ENCODE data around the gene SMG6. TPM values are rescaled to one million over a fixed set of nuclear protein-coding genes. Genes with fewer than 3 reads are reported as not detected.
"Not testable (repeated sequence)": the region's sequence is repeated elsewhere in the genome, so short reads cannot be mapped to it uniquely, and the experiment has no call there.

Gene SMG6
- total and polyA plus RNA-seq, 2 experiments from 2014 or later: 16.8 to 63.1 TPM

GRCh38 chr17:2017274-2017941, 286.2 kb downstream of the SMG6 start:
- Histone ChIP-seq H3K9me3 (ENCODE audit: low read depth) (no peaks in the 10 kb centered on the region), H2AFZ (no peak overlapping the region), H3K27ac (no peak overlapping the region), H3F3A (ENCODE audit: insufficient read depth) (0 out of 2 replicates have a peak, but pooled peaks cover 6% of the 10 kb centered on the region), H3K9me2 (ENCODE audit: insufficient read depth) (no peaks in the 10 kb centered on the region), H3K9ac (no peak overlapping the region), H3K27me3 (replicated peaks; ENCODE audit: insufficient read depth) (peaks cover 23% of the 10 kb centered on the region), H3K4me3 (no peak overlapping the region), H3K79me2 (ENCODE audit: insufficient read depth) (no peaks in the 10 kb centered on the region), H4K20me1 (ENCODE audit: insufficient read depth) (no peaks in the 10 kb centered on the region), H3K4me1 (ENCODE audit: insufficient read depth) (no peaks in the 10 kb centered on the region), H3K4me2 (ENCODE audit: unreplicated experiment) (no peak overlapping the region), H3K36me3 (ENCODE audit: low read depth) (no peaks in the 10 kb centered on the region)
- TF ChIP-seq EZH2phosphoT487 (IDR thresholded peaks at IDR 0.05; ENCODE audit: insufficient read depth, low read depth) (no peak), EZH2 (IDR thresholded peaks at IDR 0.05; ENCODE audit: insufficient read depth, poor library complexity, severe bottlenecking) (no peak)
- DNase-seq: no peak
- in situ Hi-C loops (cut with MboI): no loop called here
- WGBS, 2 experiments (ENCODE audit: low coverage in 1 of 2, low lambda C conversion rate in 2 of 2, missing lambda C conversion rate in 2 of 2): 80 to 83% methylated on average over 18 to 19 of the region's 19 CpGs

- no peak for DNase-seq
- 80 to 84% methylated on average over 20 of the region's 20 CpGs for WGBS, 2 experiments (ENCODE audit: low coverage in 1 of 2, low lambda C conversion rate in 2 of 2, missing lambda C conversion rate in 2 of 2)
- H3K9me2 ChIP-seq (ENCODE audit: insufficient read depth): no peaks in the 10 kb centered on the region
- no peaks in the 10 kb centered on the region for H3K36me3 ChIP-seq (ENCODE audit: low read depth)
- H3K4me2 ChIP-seq (ENCODE audit: unreplicated experiment): no peak overlapping the region
- in situ Hi-C loops (cut with MboI): no loop called here
- no peaks in the 10 kb centered on the region for H3K9me3 ChIP-seq (ENCODE audit: low read depth)
- H3K79me2 ChIP-seq (ENCODE audit: insufficient read depth): no peaks in the 10 kb centered on the region
- no peak for TF ChIP-seq EZH2phosphoT487 (IDR thresholded peaks at IDR 0.05; ENCODE audit: insufficient read depth, low read depth)
- TF ChIP-seq EZH2 (IDR thresholded peaks at IDR 0.05; ENCODE audit: insufficient read depth, poor library complexity, severe bottlenecking): no peak
- no peak overlapping the region for H3K27ac ChIP-seq
- H3F3A ChIP-seq (ENCODE audit: insufficient read depth): 0 out of 2 replicates have a peak, but pooled peaks cover 8% of the 10 kb centered on the region
- H3K4me1 ChIP-seq (ENCODE audit: insufficient read depth): peaks cover 5% of the 10 kb centered on the region; the same call in 1 of the 2 replicates
- H2AFZ ChIP-seq: no peak overlapping the region
- H3K9ac ChIP-seq: no peak overlapping the region
- H3K4me3 ChIP-seq: no peak overlapping the region
- H4K20me1 ChIP-seq (ENCODE audit: insufficient read depth): no peaks in the 10 kb centered on the region
- peaks cover 23% of the 10 kb centered on the region for H3K27me3 ChIP-seq (replicated peaks; ENCODE audit: insufficient read depth)
These were observed 287.1 kb downstream of the SMG6 start for GRCh38 chr17:2016494-2016893.

GRCh38 chr17:2015314-2015713, 288.3 kb downstream of the SMG6 start:
- TF ChIP-seq EZH2phosphoT487 (IDR thresholded peaks at IDR 0.05; ENCODE audit: insufficient read depth, low read depth): no peak
- TF ChIP-seq EZH2 (IDR thresholded peaks at IDR 0.05; ENCODE audit: insufficient read depth, poor library complexity, severe bottlenecking): no peak
- no peak overlapping the region for H3K27ac ChIP-seq
- H3K4me1 ChIP-seq (ENCODE audit: insufficient read depth): peaks cover 7% of the 10 kb centered on the region; the same call in 1 of the 2 replicates
- H3K9ac ChIP-seq: no peak overlapping the region
- in situ Hi-C loops (cut with MboI): no loop called here
- no peaks in the 10 kb centered on the region for H3K9me3 ChIP-seq (ENCODE audit: low read depth)
- no peak overlapping the region for H2AFZ ChIP-seq
- no peak overlapping the region for H3K4me2 ChIP-seq (ENCODE audit: unreplicated experiment)
- H3K27me3 ChIP-seq (replicated peaks; ENCODE audit: insufficient read depth): peaks cover 21% of the 10 kb centered on the region
- H3K79me2 ChIP-seq (ENCODE audit: insufficient read depth): no peaks in the 10 kb centered on the region
- H3K4me3 ChIP-seq: no peak overlapping the region
- no peaks in the 10 kb centered on the region for H3K9me2 ChIP-seq (ENCODE audit: insufficient read depth)
- H3K36me3 ChIP-seq (ENCODE audit: low read depth): no peaks in the 10 kb centered on the region
- 0 out of 2 replicates have a peak, but pooled peaks cover 8% of the 10 kb centered on the region for H3F3A ChIP-seq (ENCODE audit: insufficient read depth)
- no peaks in the 10 kb centered on the region for H4K20me1 ChIP-seq (ENCODE audit: insufficient read depth)
- DNase-seq: no peak
- 71 to 79% methylated on average over 13 to 14 of the region's 14 CpGs for WGBS, 2 experiments (ENCODE audit: low coverage in 1 of 2, low lambda C conversion rate in 2 of 2, missing lambda C conversion rate in 2 of 2)

- Histone ChIP-seq H3K27me3 (replicated peaks; ENCODE audit: insufficient read depth) (peaks cover 9% of the 10 kb centered on the region), H3K4me1 (ENCODE audit: insufficient read depth) (peaks cover 7% of the 10 kb centered on the region; the same call in 1 of the 2 replicates), H3K36me3 (ENCODE audit: low read depth) (no peaks in the 10 kb centered on the region), H3K27ac (no peak overlapping the region), H3K9ac (no peak overlapping the region), H2AFZ (no peak overlapping the region), H3K9me2 (ENCODE audit: insufficient read depth) (no peaks in the 10 kb centered on the region), H3K9me3 (ENCODE audit: low read depth) (no peaks in the 10 kb centered on the region), H3K79me2 (ENCODE audit: insufficient read depth) (no peaks in the 10 kb centered on the region), H3K4me3 (no peak overlapping the region), H3F3A (ENCODE audit: insufficient read depth) (0 out of 2 replicates have a peak, but pooled peaks cover 8% of the 10 kb centered on the region), H3K4me2 (ENCODE audit: unreplicated experiment) (no peak overlapping the region), H4K20me1 (ENCODE audit: insufficient read depth) (no peaks in the 10 kb centered on the region)
- TF ChIP-seq EZH2phosphoT487 (IDR thresholded peaks at IDR 0.05; ENCODE audit: insufficient read depth, low read depth) (no peak), EZH2 (IDR thresholded peaks at IDR 0.05; ENCODE audit: insufficient read depth, poor library complexity, severe bottlenecking) (no peak)
- DNase-seq: no peak
- WGBS, 2 experiments (ENCODE audit: low coverage in 1 of 2, low lambda C conversion rate in 2 of 2, missing lambda C conversion rate in 2 of 2): 86 to 95% methylated on average over 1 of the region's 1 CpG
- in situ Hi-C loops (cut with MboI): no loop called here
These were observed 289.6 kb downstream of the SMG6 start for GRCh38 chr17:2013994-2014317.

GRCh38 chr17:2013220-2013993, 290.2 kb downstream of the SMG6 start:
- H3K27ac ChIP-seq; H3K9me2 ChIP-seq (ENCODE audit: insufficient read depth); H3K9me3 ChIP-seq (ENCODE audit: low read depth); H3K4me2 ChIP-seq (ENCODE audit: unreplicated experiment); H3K9ac ChIP-seq; DNase-seq; H3F3A ChIP-seq (ENCODE audit: insufficient read depth); in situ Hi-C loops (cut with MboI); H4K20me1 ChIP-seq (ENCODE audit: insufficient read depth); H3K4me1 ChIP-seq (ENCODE audit: insufficient read depth); H3K36me3 ChIP-seq (ENCODE audit: low read depth); H2AFZ ChIP-seq; H3K27me3 ChIP-seq (replicated peaks; ENCODE audit: insufficient read depth); H3K79me2 ChIP-seq (ENCODE audit: insufficient read depth); H3K4me3 ChIP-seq: not testable (repeated sequence)
- WGBS, 2 experiments (ENCODE audit: low coverage in 1 of 2, low lambda C conversion rate in 2 of 2, missing lambda C conversion rate in 2 of 2): 92 to 95% methylated on average over 5 to 6 of the region's 6 CpGs
